ENCODE measurements around the gene LYG2.

GRCh38 chr2:99285526-99285925 is 30.1 kb upstream of the LYG2 start:
- TF ChIP-seq POLR2A (IDR thresholded peaks at IDR 0.05) (no peak), CTCF (IDR thresholded peaks at IDR 0.05) (no peak)
